Fibroblast of lung (primary cell): ENCODE measurements around the gene ANK2. TPM values are rescaled to one million over a fixed set of nuclear protein-coding genes. Genes with fewer than 3 reads are reported as not detected.

Experiments used
- DNase-seq, 2 donors: peaks; one replicate each; pipeline versions ENCODE4 v3.0.0 to v3.0.0-alpha.2; 2010; ENCODE audit warnings: low read depth in 2 of 2
- H2AFZ ChIP-seq: 2 replicates; pipeline ENCODE4 v1.5.1; 2012; ENCODE audit warnings: low read length, control low read depth, inconsistent platforms
- H3K27ac ChIP-seq: 2 replicates; pipeline ENCODE4 v1.5.1; 2011; ENCODE audit warnings: low read length, control low read depth; ENCODE audit not compliant: insufficient read depth
- H3K27me3 ChIP-seq: 2 replicates; pipeline ENCODE4 v1.5.1; 2011; ENCODE audit warnings: mild to moderate bottlenecking, low read length; ENCODE audit not compliant: control insufficient read depth, insufficient read depth
- H3K36me3 ChIP-seq: 2 replicates; pipeline ENCODE4 v1.5.1; 2011; ENCODE audit warnings: low read length; ENCODE audit not compliant: control insufficient read depth, insufficient read depth
- H3K4me1 ChIP-seq: 2 replicates; pipeline ENCODE4 v1.5.1; 2011; ENCODE audit warnings: low read length; ENCODE audit not compliant: control insufficient read depth, insufficient read depth; ENCODE audit errors: extremely low read depth
- H3K4me2 ChIP-seq: 2 replicates; pipeline ENCODE4 v1.5.1; 2011; ENCODE audit warnings: low read length, control low read depth; ENCODE audit not compliant: insufficient read depth; ENCODE audit errors: extremely low read depth
- H3K4me3 ChIP-seq, 4 experiments: fragments of 200-600 bp in 1 of 4; sonication (generic) in 1 of 4; replicated peaks in 1 of 4; 2 replicates each; pipeline ENCODE4 v1.5.1; 2011 to 2016; ENCODE audit warnings: low read length in 4 of 4, low read depth in 3 of 4, mild to moderate bottlenecking in 3 of 4, control low read depth in 2 of 4, inconsistent platforms in 1 of 4, mixed read lengths in 1 of 4; ENCODE audit not compliant: insufficient read depth in 1 of 4; ENCODE audit errors: control extremely low read depth in 1 of 4
- H3K79me2 ChIP-seq: 2 replicates; pipeline ENCODE4 v1.5.1; 2012; ENCODE audit warnings: mild to moderate bottlenecking, low read length, inconsistent platforms; ENCODE audit not compliant: control insufficient read depth, insufficient read depth
- H3K9ac ChIP-seq: 2 replicates; pipeline ENCODE4 v1.5.1; 2011; ENCODE audit warnings: mild to moderate bottlenecking, low read length, control low read depth; ENCODE audit not compliant: insufficient read depth
- H3K9me3 ChIP-seq: 2 replicates; pipeline ENCODE4 v1.5.1; 2012; ENCODE audit warnings: low read depth, low read length; ENCODE audit not compliant: control insufficient read depth, insufficient read depth
- H4K20me1 ChIP-seq: 2 replicates; pipeline ENCODE4 v1.5.1; 2011; ENCODE audit warnings: low read length; ENCODE audit not compliant: control insufficient read depth, insufficient read depth; ENCODE audit errors: extremely low read depth
- CTCF ChIP-seq, 2 donors: IDR thresholded peaks in 1 of 2; conservative IDR thresholded peaks in 1 of 2; 1 replicate in 1 of 2; 2 replicates in 1 of 2; pipeline ENCODE4 v1.5.1; 2011 to 2012; ENCODE audit warnings: low read length in 2 of 2, control low read depth in 1 of 2, inconsistent platforms in 1 of 2, low read depth in 1 of 2, mild to moderate bottlenecking in 1 of 2
- EZH2 ChIP-seq: IDR thresholded peaks from 2 replicates; pipeline ENCODE4 v1.5.1; 2012; ENCODE audit warnings: low read length, control low read depth, mild to moderate bottlenecking; ENCODE audit errors: missing control alignments
- polyA plus RNA-seq, 2 donors: library from polyadenylated mRNA; depleted of rRNA in 1 of 2; stranded (reverse) in 1 of 2; unstranded in 1 of 2; fragments of >200 nt; gene quantifications; 2 replicates each; pipeline ENCODE4 v1.2.1, GENCODE V29; 2011 to 2012; ENCODE audit warnings: missing spikeins in 1 of 2
- total RNA-seq: library from RNA; depleted of rRNA; stranded (reverse); fragments of >200 nt; gene quantifications from 2 replicates; pipeline ENCODE4 v1.2.1, GENCODE V29; 2014

The ANK2 gene
- total and polyA plus RNA-seq, 2 donors (not counting 1 experiment from before 2014, with no cell fraction given) = 10.9 to 95.1 TPM

- Histone ChIP-seq H3K9me3 (no peaks in the 10 kb centered on the region), H3K4me3 (no peak overlapping the region), H3K27ac (no peak overlapping the region), H3K27me3 (no peaks in the 10 kb centered on the region), H3K36me3 (no peaks in the 10 kb centered on the region), H3K9ac (no peak overlapping the region), H3K4me2 (no peak overlapping the region), H4K20me1 (no peaks in the 10 kb centered on the region), H2AFZ (no peak overlapping the region), H3K79me2 (no peaks in the 10 kb centered on the region), H3K4me1 (no peaks in the 10 kb centered on the region)
- no peak for TF ChIP-seq EZH2
- no peak for TF ChIP-seq CTCF (conservative IDR thresholded peaks at IDR 0.05 in 1 of 2, IDR thresholded peaks at IDR 0.05 in 1 of 2; ENCODE audit: low read depth in 1 of 2, low read length in 2 of 2)
- no peak for DNase-seq
Observed at GRCh38 chr4:113407409-113407808, 358.0 kb downstream of the ANK2 start.

GRCh38 chr4:113409181-113409580 lies 359.7 kb downstream of the ANK2 start:
- Histone ChIP-seq H3K27ac (no peak overlapping the region), H3K27me3 (no peaks in the 10 kb centered on the region), H3K9me3 (no peaks in the 10 kb centered on the region), H3K9ac (no peak overlapping the region), H3K4me1 (no peaks in the 10 kb centered on the region), H3K79me2 (no peaks in the 10 kb centered on the region), H3K4me3 (no peak overlapping the region), H2AFZ (no peak overlapping the region), H4K20me1 (no peaks in the 10 kb centered on the region), H3K36me3 (no peaks in the 10 kb centered on the region), H3K4me2 (no peak overlapping the region)
- peak in 1 of 2 donors; percentile 42 for DNase-seq
- no peak for TF ChIP-seq CTCF (conservative IDR thresholded peaks at IDR 0.05 in 1 of 2, IDR thresholded peaks at IDR 0.05 in 1 of 2; ENCODE audit: low read depth in 1 of 2, low read length in 2 of 2)
- TF ChIP-seq EZH2 = no peak

GRCh38 chr4:113410686-113411085 lies 361.2 kb downstream of the ANK2 start:
- H3K4me1 ChIP-seq = no peaks in the 10 kb centered on the region
- H2AFZ ChIP-seq = no peak overlapping the region
- no peaks in the 10 kb centered on the region for H3K36me3 ChIP-seq
- no peak overlapping the region for H3K27ac ChIP-seq
- H3K9ac ChIP-seq = no peak overlapping the region
- no peaks in the 10 kb centered on the region for H3K9me3 ChIP-seq
- H4K20me1 ChIP-seq = no peaks in the 10 kb centered on the region
- H3K79me2 ChIP-seq = no peaks in the 10 kb centered on the region
- no peak overlapping the region for H3K4me2 ChIP-seq
- no peaks in the 10 kb centered on the region for H3K27me3 ChIP-seq
- DNase-seq = no peak
- no peak for TF ChIP-seq EZH2
- no peak for TF ChIP-seq CTCF (conservative IDR thresholded peaks at IDR 0.05 in 1 of 2, IDR thresholded peaks at IDR 0.05 in 1 of 2; ENCODE audit: low read depth in 1 of 2, low read length in 2 of 2)
- no peak overlapping the region for H3K4me3 ChIP-seq
